ENCODE data around the gene SPAG16.

Gene SPAG16

DNA sequence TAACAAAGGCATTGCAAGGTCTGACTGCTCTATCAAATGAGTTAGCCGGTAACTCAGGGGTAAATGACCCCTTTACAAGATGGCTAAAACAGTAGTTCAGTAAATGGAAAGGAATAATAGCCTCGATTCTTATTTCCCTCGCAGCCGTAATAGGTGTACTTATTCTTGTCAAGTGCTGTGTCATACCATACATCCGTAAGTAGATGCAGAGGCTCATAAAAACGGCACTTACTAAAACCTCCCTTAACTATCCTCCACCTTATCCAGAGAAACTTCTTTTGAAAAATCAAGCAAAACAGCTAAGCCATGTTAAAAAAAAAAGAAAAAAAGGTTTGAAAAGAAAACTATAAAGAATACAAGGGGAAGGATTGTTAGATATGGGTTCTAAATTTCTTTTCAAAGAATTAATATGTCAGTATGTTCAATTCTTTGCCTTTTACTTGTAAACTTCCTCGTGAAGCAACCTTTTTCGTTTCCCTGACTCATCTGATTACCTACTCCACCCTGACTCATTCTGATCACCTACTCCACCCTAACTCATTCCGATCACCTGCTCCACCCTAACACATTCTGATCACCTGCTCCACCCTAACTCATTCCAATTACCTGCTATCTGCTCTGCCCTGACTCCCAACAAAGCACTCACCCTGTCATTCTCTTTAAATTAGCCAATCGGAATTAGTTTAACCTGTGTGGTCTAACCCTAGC lies 127.5 kb downstream of the SPAG16 start:
- no peak overlapping the region for H3K27ac ChIP-seq
- TF ChIP-seq FOXP2 (optimal IDR thresholded peaks at IDR 0.05; ENCODE audit: control extremely low read depth, extremely low read length, insufficient read depth) (no peak), EZH2 (IDR thresholded peaks at IDR 0.05) (no peak), POLR2AphosphoS5 (IDR thresholded peaks at IDR 0.05; ENCODE audit: borderline replicate concordance, low read depth, low read length) (no peak)

DNA sequence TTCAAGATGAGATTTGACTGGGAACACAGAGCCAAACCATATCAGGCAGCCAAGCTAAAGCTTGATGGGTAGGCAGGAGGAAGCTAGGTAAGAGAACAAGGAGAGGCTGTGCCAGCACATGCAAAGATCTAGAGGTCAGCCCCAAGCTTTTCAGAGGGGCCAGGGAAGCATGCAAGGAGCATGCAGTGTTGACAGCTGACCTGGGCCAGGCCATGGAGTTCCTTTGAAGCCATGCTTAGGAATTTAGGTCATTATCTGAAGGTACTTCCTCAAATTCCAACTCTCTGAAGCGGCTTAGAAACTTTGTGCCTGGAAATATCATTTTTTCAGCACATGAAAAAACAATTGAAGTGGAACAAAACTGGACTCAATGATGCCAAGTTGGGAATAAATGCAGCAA lies 130.8 kb downstream of the SPAG16 start:
- DNase-seq (ENCODE audit: low read depth, low spot score) = no peak
- Histone ChIP-seq H3K9me3 (ENCODE audit: low read depth, low read length) (no peaks in the 10 kb centered on the region), H3K9ac (ENCODE audit: insufficient read length) (no peak overlapping the region), H3K36me3 (ENCODE audit: insufficient read depth, low read length) (no peaks in the 10 kb centered on the region), H3K27ac (no peak overlapping the region), H3K4me3 (no peak overlapping the region)
- TF ChIP-seq EZH2 (IDR thresholded peaks at IDR 0.05) = no peak
- no peak for TF ChIP-seq POLR2AphosphoS5 (IDR thresholded peaks at IDR 0.05; ENCODE audit: borderline replicate concordance, low read depth, low read length)
- no peak for TF ChIP-seq FOXP2 (optimal IDR thresholded peaks at IDR 0.05; ENCODE audit: control extremely low read depth, extremely low read length, insufficient read depth)

More for the DNA sequence above, 127.5 kb downstream of the SPAG16 start:
- Histone ChIP-seq H3K4me3 (no peak overlapping the region), H3K36me3 (ENCODE audit: insufficient read depth, low read length) (no peaks in the 10 kb centered on the region), H3K9ac (ENCODE audit: insufficient read length) (no peak overlapping the region), H3K9me3 (ENCODE audit: low read depth, low read length) (no peaks in the 10 kb centered on the region)
- DNase-seq (ENCODE audit: low read depth, low spot score) = no peak

DNA sequence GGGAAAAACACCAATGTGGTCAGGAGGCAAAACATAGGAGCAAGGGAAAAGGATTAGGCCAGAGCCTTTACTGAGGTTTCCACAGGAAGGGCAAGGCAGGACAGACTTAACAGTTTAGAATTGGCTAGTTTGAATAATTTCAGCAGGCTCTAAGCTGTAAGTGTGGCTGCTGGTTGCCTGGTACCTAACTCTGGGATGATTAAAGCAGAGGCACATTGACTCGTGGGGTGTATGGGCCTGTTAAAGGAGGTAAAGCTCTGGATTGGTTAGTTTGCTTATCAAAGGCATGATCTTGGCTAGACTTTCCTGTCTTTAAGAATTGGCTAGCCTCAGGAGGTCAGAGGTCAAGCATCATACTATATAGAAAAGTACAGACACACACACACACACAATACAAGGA lies 132.6 kb downstream of the SPAG16 start:
- no peak overlapping the region for H3K4me3 ChIP-seq
- TF ChIP-seq POLR2AphosphoS5 (IDR thresholded peaks at IDR 0.05; ENCODE audit: borderline replicate concordance, low read depth, low read length) = no peak
- no peak for TF ChIP-seq FOXP2 (optimal IDR thresholded peaks at IDR 0.05; ENCODE audit: control extremely low read depth, extremely low read length, insufficient read depth)
- TF ChIP-seq EZH2 (IDR thresholded peaks at IDR 0.05) = no peak
- no peaks in the 10 kb centered on the region for H3K9me3 ChIP-seq (ENCODE audit: low read depth, low read length)
- no peak for DNase-seq (ENCODE audit: low read depth, low spot score)
- H3K27ac ChIP-seq = no peak overlapping the region
- H3K9ac ChIP-seq (ENCODE audit: insufficient read length) = no peak overlapping the region
- no peaks in the 10 kb centered on the region for H3K36me3 ChIP-seq (ENCODE audit: insufficient read depth, low read length)

GRCh38 chr2:213419980-213420379 lies 135.7 kb downstream of the SPAG16 start:
- H3K27ac ChIP-seq = no peak overlapping the region
- H3K4me3 ChIP-seq = no peak overlapping the region
- no peak overlapping the region for H3K9ac ChIP-seq (ENCODE audit: insufficient read length)
- no peaks in the 10 kb centered on the region for H3K9me3 ChIP-seq (ENCODE audit: low read depth, low read length)
- no peak for DNase-seq (ENCODE audit: low read depth, low spot score)
- no peaks in the 10 kb centered on the region for H3K36me3 ChIP-seq (ENCODE audit: insufficient read depth, low read length)
- TF ChIP-seq EZH2 (IDR thresholded peaks at IDR 0.05) = no peak
- TF ChIP-seq POLR2AphosphoS5 (IDR thresholded peaks at IDR 0.05; ENCODE audit: borderline replicate concordance, low read depth, low read length) = no peak
- TF ChIP-seq FOXP2 (optimal IDR thresholded peaks at IDR 0.05; ENCODE audit: control extremely low read depth, extremely low read length, insufficient read depth) = no peak

DNA sequence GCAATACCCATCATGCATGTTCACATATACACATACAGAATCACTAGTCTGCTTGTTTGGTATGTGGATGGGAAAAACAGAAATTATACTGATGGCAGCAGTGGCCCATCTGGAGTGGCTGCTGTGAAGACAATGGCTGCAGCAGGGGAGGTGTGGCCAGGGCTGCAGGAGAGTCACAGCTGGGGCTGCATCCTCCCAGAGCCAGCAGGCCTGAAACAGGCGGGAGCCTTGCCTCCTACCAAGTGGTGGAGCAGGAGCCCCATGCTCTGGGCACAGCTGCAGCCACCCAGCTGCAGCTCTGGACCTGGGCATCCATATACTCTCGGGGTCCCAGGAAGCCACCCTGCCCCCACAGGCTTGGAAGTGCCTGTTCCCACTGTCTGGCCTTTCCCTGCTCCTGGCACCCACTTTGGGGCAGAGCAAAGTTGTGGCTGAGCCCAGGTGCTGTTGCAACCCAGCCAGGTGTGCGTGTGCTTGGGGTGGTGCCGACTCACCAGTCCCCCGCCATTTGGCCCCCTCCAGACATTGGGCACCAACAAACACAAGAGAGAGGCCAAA lies 136.6 kb downstream of the SPAG16 start:
- Histone ChIP-seq H3K27ac (no peak overlapping the region), H3K36me3 (ENCODE audit: insufficient read depth, low read length) (no peaks in the 10 kb centered on the region), H3K9ac (ENCODE audit: insufficient read length) (no peak overlapping the region), H3K4me3 (no peak overlapping the region), H3K9me3 (ENCODE audit: low read depth, low read length) (no peaks in the 10 kb centered on the region)
- DNase-seq (ENCODE audit: low read depth, low spot score) = no peak
- TF ChIP-seq POLR2AphosphoS5 (IDR thresholded peaks at IDR 0.05; ENCODE audit: borderline replicate concordance, low read depth, low read length) (no peak), FOXP2 (optimal IDR thresholded peaks at IDR 0.05; ENCODE audit: control extremely low read depth, extremely low read length, insufficient read depth) (no peak), EZH2 (IDR thresholded peaks at IDR 0.05) (no peak)

DNA sequence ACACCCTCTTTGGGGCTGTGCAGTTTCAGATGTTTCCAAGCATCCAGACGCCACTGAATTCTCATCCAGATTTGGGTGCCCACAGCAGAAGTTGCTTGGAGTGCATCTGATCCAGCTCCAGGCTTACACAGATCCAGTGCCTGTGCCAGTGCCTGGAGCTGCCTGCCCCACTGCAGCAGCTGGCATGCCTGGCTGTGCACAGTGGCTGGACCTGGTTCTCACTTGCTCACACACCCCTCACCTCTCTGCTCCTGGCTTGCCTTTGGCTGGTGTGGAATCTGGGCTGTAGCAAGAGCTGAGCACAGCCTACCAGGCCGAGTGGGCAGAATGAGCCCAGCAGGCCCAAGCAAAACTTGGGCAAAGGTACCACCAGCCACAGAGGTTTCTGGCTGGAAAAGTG lies 137.9 kb downstream of the SPAG16 start:
- Histone ChIP-seq H3K27ac (no peak overlapping the region), H3K9ac (ENCODE audit: insufficient read length) (no peak overlapping the region), H3K4me3 (no peak overlapping the region), H3K9me3 (ENCODE audit: low read depth, low read length) (no peaks in the 10 kb centered on the region), H3K36me3 (ENCODE audit: insufficient read depth, low read length) (no peaks in the 10 kb centered on the region)
- DNase-seq (ENCODE audit: low read depth, low spot score) = no peak
- TF ChIP-seq POLR2AphosphoS5 (IDR thresholded peaks at IDR 0.05; ENCODE audit: borderline replicate concordance, low read depth, low read length) (no peak), FOXP2 (optimal IDR thresholded peaks at IDR 0.05; ENCODE audit: control extremely low read depth, extremely low read length, insufficient read depth) (no peak), EZH2 (IDR thresholded peaks at IDR 0.05) (no peak)

GRCh38 chr2:213425618-213426017 lies 141.4 kb downstream of the SPAG16 start:
- DNase-seq (ENCODE audit: low read depth, low spot score) = no peak
- TF ChIP-seq POLR2AphosphoS5 (IDR thresholded peaks at IDR 0.05; ENCODE audit: borderline replicate concordance, low read depth, low read length) = no peak
- no peak for TF ChIP-seq EZH2 (IDR thresholded peaks at IDR 0.05)
- no peak for TF ChIP-seq FOXP2 (optimal IDR thresholded peaks at IDR 0.05; ENCODE audit: control extremely low read depth, extremely low read length, insufficient read depth)
- Histone ChIP-seq H3K4me3 (no peak overlapping the region), H3K27ac (no peak overlapping the region), H3K9me3 (ENCODE audit: low read depth, low read length) (no peaks in the 10 kb centered on the region), H3K9ac (ENCODE audit: insufficient read length) (no peak overlapping the region), H3K36me3 (ENCODE audit: insufficient read depth, low read length) (no peaks in the 10 kb centered on the region)

- TF ChIP-seq EZH2 (IDR thresholded peaks at IDR 0.05) (no peak), FOXP2 (optimal IDR thresholded peaks at IDR 0.05; ENCODE audit: control extremely low read depth, extremely low read length, insufficient read depth) (no peak), POLR2AphosphoS5 (IDR thresholded peaks at IDR 0.05; ENCODE audit: borderline replicate concordance, low read depth, low read length) (no peak)
- DNase-seq (ENCODE audit: low read depth, low spot score) = no peak
Measured at GRCh38 chr2:213429516-213429915, 145.3 kb downstream of the SPAG16 start.

More at GRCh38 chr2:213429516-213429915, 145.3 kb downstream of the SPAG16 start:
- Histone ChIP-seq H3K9me3 (ENCODE audit: low read depth, low read length) (no peaks in the 10 kb centered on the region), H3K27ac (no peak overlapping the region), H3K4me3 (no peak overlapping the region), H3K9ac (ENCODE audit: insufficient read length) (no peak overlapping the region), H3K36me3 (ENCODE audit: insufficient read depth, low read length) (no peaks in the 10 kb centered on the region)
